Measurements from ENCODE around the gene MPRIP.

MPRIP gene

GRCh38 chr17:17109907-17110306, 67.7 kb downstream of the MPRIP start:
- no peak for DNase-seq (ENCODE audit: low spot score)

- DNase-seq (ENCODE audit: low spot score), result no peak
Measured at GRCh38 chr17:17110520-17110919, 68.3 kb downstream of the MPRIP start.

- no peak for DNase-seq (ENCODE audit: low spot score)
Measured at GRCh38 chr17:17111401-17112393, 69.4 kb downstream of the MPRIP start.

GRCh38 chr17:17112628-17113200, 70.5 kb downstream of the MPRIP start:
- DNase-seq (ENCODE audit: low spot score), result no peak

GRCh38 chr17:17114592-17115225, 72.5 kb downstream of the MPRIP start:
- no peak for DNase-seq (ENCODE audit: low spot score)

- DNase-seq (ENCODE audit: low spot score), result no peak
Measured at GRCh38 chr17:17115620-17116019, 73.4 kb downstream of the MPRIP start.

GRCh38 chr17:17116406-17116805, 74.1 kb downstream of the MPRIP start:
- no peak for DNase-seq (ENCODE audit: low spot score)

- no peak for DNase-seq (ENCODE audit: low spot score)
Measured at GRCh38 chr17:17117923-17118322, 75.7 kb downstream of the MPRIP start.

GRCh38 chr17:17118399-17118798, 76.1 kb downstream of the MPRIP start:
- no peak for DNase-seq (ENCODE audit: low spot score)

GRCh38 chr17:17119106-17119505, 76.8 kb downstream of the MPRIP start:
- DNase-seq (ENCODE audit: low spot score), result no peak

GRCh38 chr17:17119533-17119932, 77.3 kb downstream of the MPRIP start:
- DNase-seq (ENCODE audit: low spot score), result peak; percentile 51

GRCh38 chr17:17120294-17120693, 78.0 kb downstream of the MPRIP start:
- peak; percentile 48 for DNase-seq (ENCODE audit: low spot score)

GRCh38 chr17:17120701-17121100, 78.4 kb downstream of the MPRIP start:
- peak; percentile 39 for DNase-seq (ENCODE audit: low spot score)

- DNase-seq (ENCODE audit: low spot score), result no peak
Measured at GRCh38 chr17:17121162-17121561, 78.9 kb downstream of the MPRIP start.

- DNase-seq (ENCODE audit: low spot score), result no peak
Measured at GRCh38 chr17:17122781-17123483, 80.7 kb downstream of the MPRIP start.

- no peak for DNase-seq (ENCODE audit: low spot score)
Measured at GRCh38 chr17:17124341-17124740, 82.1 kb downstream of the MPRIP start.

GRCh38 chr17:17125136-17126084, 83.2 kb downstream of the MPRIP start:
- DNase-seq (ENCODE audit: low spot score), result no peak

- DNase-seq (ENCODE audit: low spot score), result no peak
Measured at GRCh38 chr17:17126131-17127110, 84.2 kb downstream of the MPRIP start.

GRCh38 chr17:17127156-17127555, 84.9 kb downstream of the MPRIP start:
- no peak for DNase-seq (ENCODE audit: low spot score)
